HG03060 (cell line): Measurements from ENCODE around the gene OPN1MW.
A peak's percentile ranks its signal among the peaks of the same experiment; 100 is the strongest.
"Not testable (repeated sequence)": the region's sequence is repeated elsewhere in the genome, so short reads cannot be mapped to it uniquely, and the experiment has no call there.

Source experiments
- ATAC-seq: cut with Tn5 transposase; IDR thresholded peaks from one replicate; pipeline ENCODE4 v1.9.1; 2021; ENCODE audit warnings: low read depth, moderate number of reproducible peaks; ENCODE audit not compliant: unreplicated experiment

OPN1MW gene

DNA sequence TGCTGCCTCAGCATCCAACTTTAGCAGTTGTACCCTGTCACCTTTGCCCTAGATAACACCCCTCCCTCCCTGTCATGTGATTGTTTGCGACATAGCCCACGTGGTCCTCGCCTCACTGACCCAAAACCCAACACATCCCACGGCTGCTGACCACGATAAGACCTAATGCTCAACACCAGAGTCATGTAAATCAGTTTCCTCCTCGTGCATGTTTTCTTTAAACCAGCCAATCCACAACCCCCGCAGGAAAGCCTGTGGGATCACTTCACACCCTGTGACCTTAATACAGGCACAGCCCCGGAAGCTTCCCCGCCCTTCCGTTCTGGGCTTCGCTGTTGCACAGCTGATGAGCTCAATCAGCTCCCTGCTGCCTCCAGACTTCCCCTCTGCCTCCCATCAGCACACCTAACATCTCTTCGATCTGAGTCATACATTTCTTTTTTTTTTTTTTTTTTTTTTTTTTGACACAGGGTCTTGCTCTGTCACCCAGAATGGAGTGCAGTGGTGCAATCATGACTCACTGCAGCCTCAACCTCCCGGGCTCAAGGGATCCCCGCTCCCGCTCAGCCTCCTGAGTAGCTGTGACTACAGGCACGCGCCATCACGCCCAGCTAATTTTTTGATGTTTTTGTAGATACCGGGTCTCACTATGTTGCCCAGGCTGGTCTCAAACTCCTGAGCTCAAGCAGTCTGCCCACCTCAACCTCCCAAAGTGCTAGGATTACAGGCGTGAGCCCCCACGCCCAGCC lies 27.4 kb downstream of the OPN1MW start:
- peak; percentile 64 for ATAC-seq

DNA sequence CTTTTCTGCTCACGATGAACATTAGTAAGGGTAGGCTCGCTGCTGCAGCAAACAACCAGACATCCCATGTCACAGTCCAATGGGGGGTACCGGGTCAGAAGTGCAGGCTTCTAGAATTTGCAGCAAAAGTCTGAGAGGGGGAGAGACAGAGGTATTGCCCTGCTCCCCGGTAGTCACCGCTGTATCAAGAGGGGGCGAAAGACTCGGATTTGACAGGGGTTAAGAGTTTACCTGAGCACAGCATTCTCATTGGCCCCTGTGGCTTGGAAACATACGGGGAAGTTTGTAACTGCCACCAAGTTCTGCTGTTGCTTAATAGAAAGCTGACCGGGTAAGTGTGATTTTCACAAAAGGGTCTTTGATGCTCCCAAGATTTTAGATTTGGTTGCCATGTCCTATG lies 28.7 kb downstream of the OPN1MW start:
- not testable (repeated sequence) for ATAC-seq

DNA sequence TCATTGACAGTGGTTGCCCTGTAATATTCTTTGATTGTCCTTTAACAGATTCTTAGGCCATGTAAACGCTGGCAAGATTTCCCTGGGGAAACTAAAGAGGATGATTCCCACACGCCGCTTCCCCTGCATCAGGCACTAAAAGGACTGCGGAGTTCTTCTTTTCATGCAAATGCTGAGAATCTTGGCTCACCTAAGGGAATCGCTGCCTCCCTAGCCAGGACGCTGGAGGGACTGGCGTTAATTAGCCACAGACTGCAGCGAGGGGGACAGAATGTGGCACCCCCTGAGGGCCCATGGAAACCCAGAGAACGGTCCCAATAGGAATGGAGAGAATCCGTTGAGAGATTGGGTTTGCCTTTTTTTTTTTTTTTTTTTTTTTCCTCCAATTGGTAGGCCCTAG lies 29.1 kb downstream of the OPN1MW start:
- not testable (repeated sequence) for ATAC-seq

DNA sequence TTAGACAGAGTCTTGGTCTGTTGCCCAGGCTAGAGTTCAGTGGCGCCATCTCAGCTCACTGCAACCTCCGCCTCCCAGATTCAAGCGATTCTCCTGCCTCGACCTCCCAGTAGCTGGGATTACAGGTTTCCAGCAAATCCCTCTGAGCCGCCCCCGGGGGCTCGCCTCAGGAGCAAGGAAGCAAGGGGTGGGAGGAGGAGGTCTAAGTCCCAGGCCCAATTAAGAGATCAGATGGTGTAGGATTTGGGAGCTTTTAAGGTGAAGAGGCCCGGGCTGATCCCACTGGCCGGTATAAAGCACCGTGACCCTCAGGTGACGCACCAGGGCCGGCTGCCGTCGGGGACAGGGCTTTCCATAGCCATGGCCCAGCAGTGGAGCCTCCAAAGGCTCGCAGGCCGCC lies 37.1 kb downstream of the OPN1MW start, which contains the start of gene OPN1MW2:
TSS of gene OPN1MW2 (plus strand) at position 301 of the 400 bp plus-strand sequence. CDS start at position 361, 60 bp downstream.
- ATAC-seq: not testable (repeated sequence)

DNA sequence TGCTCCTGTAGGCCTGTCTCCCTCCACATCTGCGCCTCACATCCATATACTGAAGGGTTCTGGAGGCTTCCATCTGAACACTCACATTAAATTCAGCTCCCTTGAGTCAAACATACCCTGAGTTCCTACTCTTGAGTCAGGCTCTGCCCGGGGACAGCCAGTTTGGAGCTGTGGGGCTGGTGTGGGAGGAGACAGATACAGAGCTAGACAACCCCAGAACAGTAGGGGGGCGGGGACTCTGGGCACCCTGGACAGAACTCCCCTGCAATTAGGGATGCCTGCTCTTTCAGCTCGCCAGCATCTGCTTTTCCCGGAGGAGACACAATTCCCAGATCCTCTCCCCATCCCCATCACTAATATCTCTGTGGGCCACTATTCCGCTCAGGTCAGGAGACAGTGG lies 42.9 kb downstream of the OPN1MW start:
- not testable (repeated sequence) for ATAC-seq

DNA sequence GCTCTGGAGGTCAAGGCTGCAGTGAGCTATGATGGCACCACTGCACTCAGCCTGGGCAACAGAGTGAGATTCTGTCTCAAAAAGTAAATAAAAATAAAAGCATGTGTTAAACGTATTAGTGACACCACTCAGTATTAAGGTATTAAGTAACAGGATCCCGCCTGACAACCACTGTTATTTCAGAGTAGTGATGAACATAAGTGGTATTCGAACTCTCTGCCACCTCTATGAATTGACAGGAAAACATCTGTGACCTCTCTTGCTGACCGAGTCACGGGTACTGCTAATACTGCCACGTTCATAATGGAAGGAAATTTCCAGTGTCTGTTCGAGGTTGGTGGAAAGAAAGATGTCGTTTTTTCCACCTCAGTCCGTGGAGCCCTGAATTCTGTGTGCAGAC lies 44.3 kb downstream of the OPN1MW start:
- ATAC-seq: not testable (repeated sequence)

DNA sequence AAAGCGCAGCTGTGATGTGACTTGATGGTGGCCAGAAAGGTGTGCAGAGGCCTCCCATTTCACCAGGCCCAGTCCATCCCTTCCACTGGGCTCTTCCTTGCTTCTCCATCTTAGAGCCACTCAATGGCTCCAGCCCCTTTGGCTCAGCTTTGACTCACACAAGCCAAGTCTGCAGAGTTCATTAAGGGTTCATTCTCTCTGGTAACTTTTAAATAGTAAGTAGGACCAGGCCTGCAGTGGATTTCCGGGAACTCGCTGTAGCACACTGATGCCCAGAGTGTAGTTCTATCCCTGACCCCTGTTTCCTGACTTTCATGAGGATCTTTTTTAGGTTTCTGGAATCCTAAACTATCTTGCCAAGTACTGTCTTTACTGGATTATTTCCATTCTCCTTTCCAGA lies 49.0 kb downstream of the OPN1MW start:
- not testable (repeated sequence) for ATAC-seq

DNA sequence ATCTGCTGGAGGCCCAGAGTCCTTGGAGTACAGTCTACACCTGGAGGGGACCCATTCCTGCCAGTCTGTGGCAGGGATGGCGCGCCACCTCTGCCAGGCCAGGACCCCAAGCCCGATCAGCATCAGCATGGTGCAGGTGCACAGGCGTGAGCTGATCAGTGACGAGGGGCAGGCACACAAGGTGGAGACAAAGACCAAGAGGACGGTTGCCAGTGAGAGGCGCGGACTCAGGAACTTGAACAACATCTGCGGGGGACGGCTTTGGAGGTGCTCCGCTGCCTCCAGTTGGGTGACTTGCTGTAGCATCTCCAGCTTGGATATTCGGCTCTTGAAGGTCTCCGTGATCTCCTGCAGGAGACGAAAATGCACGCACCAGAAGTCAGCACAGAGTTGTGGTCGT lies 51.2 kb downstream of the OPN1MW start:
- not testable (repeated sequence) for ATAC-seq

DNA sequence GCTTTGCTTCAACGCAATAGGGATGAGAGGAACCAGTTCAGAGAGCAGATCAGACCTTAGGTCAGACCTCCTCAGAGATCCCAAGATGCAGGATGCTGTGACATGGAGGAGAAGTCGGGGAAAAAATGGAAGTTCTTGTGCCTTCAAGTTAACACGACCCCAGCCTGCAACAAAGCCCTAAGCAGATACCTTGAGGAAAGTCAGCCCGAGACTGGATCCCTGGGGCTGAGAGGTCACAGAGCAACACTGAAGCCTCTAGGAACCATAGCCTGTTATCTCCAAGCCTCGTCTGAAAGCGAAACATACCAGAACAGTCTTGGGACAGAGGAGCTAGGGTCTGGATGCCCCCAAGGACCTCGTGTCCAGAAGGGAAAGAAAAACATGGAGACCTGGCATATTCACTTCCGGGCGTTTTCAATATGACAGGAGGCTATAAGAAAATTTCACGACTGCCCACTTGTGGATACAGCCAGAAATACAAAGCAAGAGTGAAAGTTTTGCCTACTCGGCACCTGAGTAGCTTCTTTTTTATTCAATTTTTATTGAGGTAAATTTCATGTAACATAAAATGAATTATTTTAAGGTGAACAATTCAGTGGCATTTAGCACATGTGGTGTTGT lies 56.7 kb downstream of the OPN1MW start:
- ATAC-seq: not testable (repeated sequence)

DNA sequence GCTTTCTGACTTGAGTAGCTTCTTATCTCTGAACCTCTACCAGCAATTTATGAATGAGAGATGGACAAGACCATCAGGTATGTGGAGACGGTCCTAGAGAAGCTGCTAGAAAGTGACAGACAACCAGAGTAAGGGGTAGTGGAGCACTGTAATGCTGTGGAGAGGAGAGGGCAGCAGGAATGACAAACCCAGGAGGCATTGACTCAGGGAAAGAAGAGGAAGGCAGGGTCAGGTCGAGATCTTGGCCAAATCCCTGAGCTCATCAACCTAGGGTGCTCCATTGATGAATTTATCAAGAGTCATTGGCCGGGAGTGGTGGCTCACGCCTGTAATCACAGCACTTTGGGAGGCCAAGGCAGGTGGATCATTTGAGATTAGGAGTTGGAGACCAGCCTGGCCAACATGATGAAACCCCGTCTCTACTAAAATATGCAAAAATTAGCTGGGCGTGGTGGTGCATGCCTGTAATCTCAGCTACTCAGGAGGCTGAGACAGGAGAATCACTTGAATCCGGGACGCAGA lies 57.6 kb downstream of the OPN1MW start:
- not testable (repeated sequence) for ATAC-seq
